H1 (cell line): Measurements from ENCODE around the gene TMEM147. TPM values are rescaled to one million over a fixed set of nuclear protein-coding genes. Genes with fewer than 3 reads are reported as not detected.

Experiments
- CTCF ChIA-PET: fragments of 300-600 bp; sonication (Branson Sonifier 250); formaldehyde crosslinking; loops from one replicate; lab custom pipeline; 2021; ENCODE audit not compliant: partially characterized antibody; lab: Charles Lee
- POLR2A ChIA-PET: fragments of 300-600 bp; sonication (Branson Sonifier 250); formaldehyde crosslinking; loops from one replicate; lab custom pipeline; 2021; ENCODE audit warnings: inconsistent platforms; ENCODE audit not compliant: partially characterized antibody; lab: Charles Lee
- DNase-seq, 2 experiments: peaks; one replicate each; pipeline versions ENCODE4 v3.0.0 to v3.0.0-alpha.2; 2010 to 2022; ENCODE audit warnings: low spot score in 2 of 2, low read depth in 1 of 2, mixed read lengths in 1 of 2
- FAIRE-seq: peaks from 2 replicates; lab custom pipeline; 2011; peaks lifted over from hg19 to GRCh38; lab: Jason Lieb, UNC
- H2AFZ ChIP-seq: 2 replicates; pipeline ENCODE4 v1.8.1; 2012; ENCODE audit warnings: low read length, inconsistent platforms
- H2AK5ac ChIP-seq: 2 replicates; pipeline ENCODE4 v1.6.1; 2013; ENCODE audit warnings: low read depth, low read length
- H2BK120ac ChIP-seq: replicated peaks from 2 replicates; pipeline ENCODE3; 2013; ENCODE audit warnings: low read depth, low read length, inconsistent platforms
- H2BK12ac ChIP-seq: 2 replicates; pipeline ENCODE4 v1.6.1; 2013; ENCODE audit warnings: low read depth, low read length
- H2BK15ac ChIP-seq: 2 replicates; pipeline ENCODE4 v1.6.1; 2013; ENCODE audit warnings: low read length
- H2BK20ac ChIP-seq: 2 replicates; pipeline ENCODE4 v1.6.1; 2013; ENCODE audit warnings: low read length
- H2BK5ac ChIP-seq: 2 replicates; pipeline ENCODE4 v1.6.1; 2013; ENCODE audit warnings: low read depth, low read length
- H3K14ac ChIP-seq: 2 replicates; pipeline ENCODE4 v1.6.1; 2013; ENCODE audit warnings: inconsistent platforms; ENCODE audit not compliant: insufficient read length
- H3K18ac ChIP-seq: 2 replicates; pipeline ENCODE4 v1.6.1; 2013; ENCODE audit warnings: low read length; ENCODE audit errors: extremely low read depth
- H3K23ac ChIP-seq: 2 replicates; pipeline ENCODE4 v1.6.1; 2013; ENCODE audit warnings: inconsistent platforms; ENCODE audit not compliant: insufficient read length
- H3K23me2 ChIP-seq: 2 replicates; pipeline ENCODE4 v1.6.1; 2013; ENCODE audit warnings: low read depth, low read length
- H3K27ac ChIP-seq: 2 replicates; pipeline ENCODE4 v1.6.1; 2011; ENCODE audit warnings: low read depth, low read length, inconsistent platforms
- H3K27me3 ChIP-seq, 4 experiments: replicated peaks in 1 of 4; 1 replicate in 1 of 4; 2 replicates in 3 of 4; pipeline versions ENCODE4 v1.6.1 to v1.8.1; 2011 to 2013; ENCODE audit warnings: low read length in 3 of 4, mild to moderate bottlenecking in 3 of 4, inconsistent platforms in 2 of 4, mixed read lengths in 2 of 4, moderate library complexity in 1 of 4; ENCODE audit not compliant: control insufficient read depth in 3 of 4, insufficient read depth in 3 of 4; ENCODE audit errors: extremely low read depth in 1 of 4
- H3K36me3 ChIP-seq, 4 experiments: 2 replicates each; pipeline versions ENCODE4 v1.6.1 to v1.8.1; 2011 to 2013; ENCODE audit warnings: mild to moderate bottlenecking in 4 of 4, low read length in 3 of 4, moderate library complexity in 2 of 4, control low read depth in 1 of 4, inconsistent platforms in 1 of 4; ENCODE audit not compliant: insufficient read depth in 4 of 4, control insufficient read depth in 2 of 4
- H3K4ac ChIP-seq: replicated peaks from 2 replicates; pipeline ENCODE3; 2013; ENCODE audit warnings: low read length, low read depth, mixed read lengths, inconsistent platforms; ENCODE audit not compliant: insufficient read length
- H3K4me1 ChIP-seq, 4 experiments: replicated peaks in 1 of 4; 1 replicate in 1 of 4; 2 replicates in 3 of 4; pipeline versions ENCODE4 v1.6.1 to v1.8.1; 2011 to 2013; ENCODE audit warnings: low read length in 3 of 4, inconsistent platforms in 2 of 4, mixed read lengths in 1 of 4; ENCODE audit not compliant: insufficient read depth in 4 of 4, control insufficient read depth in 3 of 4
- H3K4me2 ChIP-seq, 2 experiments: 2 replicates each; pipeline versions ENCODE4 v1.6.1 to v1.8.1; 2011 to 2013; ENCODE audit warnings: low read depth in 2 of 2, low read length in 2 of 2, control low read depth in 1 of 2, inconsistent platforms in 1 of 2, mild to moderate bottlenecking in 1 of 2; ENCODE audit not compliant: insufficient read depth in 1 of 2
- H3K4me3 ChIP-seq, 4 experiments: fragments of 200-600, 300-600 bp in 1 of 4; sonication (generic), shearing (Covaris generic), sonication (Bioruptor Twin) in 1 of 4; 2 replicates each; pipeline versions ENCODE4 v1.5.1 to v1.8.1; 2011 to 2016; ENCODE audit warnings: low read length in 4 of 4, low read depth in 3 of 4, control low read depth in 2 of 4, inconsistent platforms in 2 of 4, mild to moderate bottlenecking in 2 of 4, mixed read lengths in 1 of 4, moderate library complexity in 1 of 4; ENCODE audit not compliant: insufficient read depth in 2 of 4; ENCODE audit errors: extremely low read depth in 1 of 4
- H3K56ac ChIP-seq: replicated peaks from 2 replicates; pipeline ENCODE3; 2013; ENCODE audit warnings: low read depth, mild to moderate bottlenecking, mixed read lengths, low read length, inconsistent platforms; ENCODE audit not compliant: insufficient read length
- H3K79me1 ChIP-seq: 2 replicates; pipeline ENCODE4 v1.6.1; 2013; ENCODE audit warnings: low read depth, low read length, control low read depth
- H3K79me2 ChIP-seq, 2 experiments: 2 replicates each; pipeline versions ENCODE4 v1.6.1 to v1.8.1; 2012 to 2013; ENCODE audit warnings: low read length in 2 of 2, mild to moderate bottlenecking in 2 of 2, inconsistent platforms in 1 of 2; ENCODE audit not compliant: insufficient read depth in 2 of 2, control insufficient read depth in 1 of 2
- H3K9ac ChIP-seq, 4 experiments: replicated peaks in 1 of 4; 1 replicate in 1 of 4; 2 replicates in 3 of 4; pipeline versions ENCODE4 v1.6.1 to v1.8.1; 2011 to 2013; ENCODE audit warnings: low read depth in 3 of 4, low read length in 3 of 4, control low read depth in 2 of 4, mild to moderate bottlenecking in 2 of 4, moderate library complexity in 2 of 4, inconsistent platforms in 1 of 4; ENCODE audit errors: extremely low read depth in 1 of 4
- H3K9me3 ChIP-seq, 2 experiments: 2 replicates each; pipeline versions ENCODE4 v1.6.1 to v1.8.1; 2012 to 2013; ENCODE audit warnings: mild to moderate bottlenecking in 2 of 2, moderate library complexity in 2 of 2, control low read depth in 1 of 2, inconsistent platforms in 1 of 2, low read depth in 1 of 2, low read length in 1 of 2, mixed read lengths in 1 of 2; ENCODE audit not compliant: insufficient read depth in 2 of 2
- H4K20me1 ChIP-seq, 2 experiments: replicated peaks in 1 of 2; 2 replicates each; pipeline versions ENCODE3 to v1.8.1; 2011 to 2013; ENCODE audit warnings: inconsistent platforms in 2 of 2, low read length in 2 of 2, mild to moderate bottlenecking in 1 of 2; ENCODE audit not compliant: insufficient read depth in 2 of 2, control insufficient read depth in 1 of 2
- H4K5ac ChIP-seq: 2 replicates; pipeline ENCODE4 v1.6.1; 2013; ENCODE audit warnings: low read length, low read depth, mixed read lengths, inconsistent platforms; ENCODE audit not compliant: insufficient read length
- H4K8ac ChIP-seq: 2 replicates; pipeline ENCODE4 v1.8.0; 2013; ENCODE audit warnings: mild to moderate bottlenecking, moderate library complexity, low read length, inconsistent platforms; ENCODE audit not compliant: insufficient read depth; ENCODE audit errors: extremely low read depth
- H4K91ac ChIP-seq: replicated peaks from 2 replicates; pipeline ENCODE3; 2013; ENCODE audit warnings: low read length, mixed read lengths, inconsistent platforms; ENCODE audit not compliant: insufficient read length
- CBX5 ChIP-seq: fragments of 300-800, 300-1000 bp; sonication (generic); IDR thresholded peaks from 2 replicates; pipeline ENCODE4 v1.7.1; 2016; ENCODE audit warnings: antibody characterized with exemption, low read length, low read depth
- HDAC6 ChIP-seq: IDR thresholded peaks from one replicate; pipeline ENCODE4 v1.7.1; 2012; ENCODE audit warnings: low read depth, mild to moderate bottlenecking, inconsistent platforms, low read length, moderate library complexity
- YY1 ChIP-seq: IDR thresholded peaks from 2 replicates; pipeline ENCODE4 v1.6.1; 2011; ENCODE audit warnings: low read depth, mild to moderate bottlenecking, low read length
- WGBS, 2 experiments: shearing (Covaris generic) in 1 of 2; methylation state at CpG; one replicate each; pipeline versions ENCODE4 v1.1.6 to v1.1.7; 2013 to 2015; ENCODE audit warnings: low lambda C conversion rate in 2 of 2, mixed read lengths in 2 of 2, inconsistent platforms in 1 of 2, low coverage in 1 of 2, missing lambda C conversion rate in 1 of 2; ENCODE audit not compliant: insufficient replicate concordance in 2 of 2, insufficient coverage in 1 of 2, insufficient read length in 1 of 2; ENCODE audit errors: extremely low coverage in 1 of 2, missing lambda C conversion rate in 1 of 2; 5-methylcytosine and 5-hydroxymethylcytosine counted together
- polyA plus RNA-seq, 7 experiments: library from polyadenylated mRNA; depleted of rRNA in 3 of 7; stranded (reverse) in 5 of 7; unstranded in 2 of 7; fragments of >200 nt in 5 of 7; fragments of 200-250 nt in 2 of 7; gene quantifications; 1 replicate in 5 of 7; 2 replicates in 1 of 7; 4 replicates in 1 of 7; pipeline versions ENCODE4 v1.2.1 to v1.2.3, GENCODE V29; 2011 to 2013; ENCODE audit warnings: missing spikeins in 2 of 7, mixed read lengths in 2 of 7
- total RNA-seq: library from RNA; stranded (reverse); fragmentation: NEBNext Ultra II Directional; extraction: Animal tissue kit (Norgen Biotek cat#: 25700); gene quantifications from 2 replicates; pipeline ENCODE4 v1.2.1, GENCODE V29; 2021

The TMEM147 gene
- total and polyA plus RNA-seq, 2 of the 8 experiments (the other 6 are each of a cell fraction or from before 2014, with no cell fraction given), result 159 to 418 TPM

DNA sequence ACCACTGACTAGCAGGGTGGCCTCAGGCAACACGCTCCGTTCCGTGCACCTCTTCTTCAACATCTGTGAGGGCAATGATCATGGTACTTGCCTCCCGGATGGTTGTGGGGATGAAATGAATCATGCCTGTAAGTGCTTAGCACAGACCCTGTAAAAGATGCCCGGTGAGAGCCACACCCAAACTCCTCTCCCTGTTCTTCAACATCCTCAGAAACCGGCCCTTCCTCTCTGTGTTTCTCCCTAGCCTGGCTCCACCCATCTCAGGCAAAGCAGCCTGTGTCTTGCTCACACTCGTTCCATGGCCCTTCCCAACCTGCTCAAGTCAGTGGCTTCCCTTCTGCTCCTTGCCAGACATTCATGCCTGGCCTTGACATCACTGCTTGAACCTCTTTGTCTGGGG, 26.1 kb upstream of the TMEM147 start:
- Histone ChIP-seq H3K27me3 (peaks cover 0 to 3% (median 1%) of the 10 kb centered on the region in 4 experiments; a peak in 1 of 7 replicates), H2BK5ac (no peak overlapping the region), H3K36me3 (no peaks in the 10 kb centered on the region), H3K4ac (no peak overlapping the region), H3K9me3 (no peaks in the 10 kb centered on the region), H3K4me2 (no peak overlapping the region), H3K9ac (no peak overlapping the region), H3K79me1 (no peaks in the 10 kb centered on the region; the same call in 1 of the 2 replicates), H2BK20ac (no peak overlapping the region), H3K79me2 (no peaks in the 10 kb centered on the region), H3K14ac (no peak overlapping the region), H3K27ac (no peak overlapping the region), H2BK12ac (0 out of 2 replicates have a peak overlapping the region, but pooled peaks have one; percentile 2), H4K8ac (no peak overlapping the region; the same call in 1 of the 2 replicates), H3K4me1 (peaks cover 4 to 15% (median 10%) of the 10 kb centered on the region in 4 experiments; a peak in 6 of 7 replicates), H3K18ac (no peak overlapping the region), H2AK5ac (no peak overlapping the region), H3K23ac (no peak overlapping the region), H3K4me3 (no peak overlapping the region), H4K20me1 (no peaks in the 10 kb centered on the region), H3K23me2 (peaks cover 3% of the 10 kb centered on the region; the same call in 1 of the 2 replicates), H3K56ac (no peak overlapping the region), H4K5ac (no peak overlapping the region), H2BK120ac (no peak overlapping the region), H2BK15ac (no peak overlapping the region), H4K91ac (no peak overlapping the region), H2AFZ (no peak overlapping the region)
- ChIA-PET CTCF (interaction anchor here (1.0 to 2.0 kb wide), 2 partner anchors 9 to 37 kb away, joined by 5 to 6 read pairs; no protein-coding TSS in a partner anchor), POLR2A (interaction anchor here (2.7 kb wide), 1 partner anchor 10 kb away, joined by 28 read pairs; no protein-coding TSS in a partner anchor)
- no peak for TF ChIP-seq YY1
- no peak for TF ChIP-seq HDAC6
- no peak for TF ChIP-seq CBX5
- DNase-seq (no peak), FAIRE-seq (no peak)
- 88% methylated on average over 7 of the region's 7 CpGs; no CpG with 5 or more reads in 1 of the 2 experiments for WGBS, 2 experiments
